22Rv1 (cell line): Measurements from ENCODE around the gene CABCOCO1.

Experiments used
- ZFX ChIP-seq: fragments of 450-650 bp; IDR thresholded peaks from 2 replicates; pipeline ENCODE4 v1.6.1; 2017; ENCODE audit warnings: antibody characterized with exemption, borderline replicate concordance
- TF ChIP-seq, protein P1 (sequence below): fragments of 450-650 bp; IDR thresholded peaks from 2 replicates; pipeline ENCODE4 v1.5.1; 2017; ENCODE audit warnings: mild to moderate bottlenecking

DNA sequence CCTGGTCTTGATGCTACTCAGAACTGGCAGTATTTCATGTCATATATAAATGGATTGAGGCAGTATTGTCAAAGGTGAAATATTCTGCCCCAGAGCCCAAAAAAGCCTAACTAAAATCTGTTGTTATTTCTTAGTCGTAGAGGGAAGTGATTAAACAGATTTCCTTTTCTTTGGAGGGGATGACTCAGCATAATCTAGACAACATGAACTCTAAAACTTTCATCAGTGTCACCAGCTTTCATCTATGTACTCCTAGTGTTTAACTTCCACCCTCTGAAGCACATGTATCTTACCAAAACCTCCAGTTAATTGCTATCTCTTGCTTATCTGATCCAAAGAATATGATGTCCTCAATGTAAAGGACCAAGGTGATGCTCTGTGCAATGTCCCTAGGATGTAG, 141.7 kb downstream of the CABCOCO1 start:
- TF ChIP-seq, protein P1, sequence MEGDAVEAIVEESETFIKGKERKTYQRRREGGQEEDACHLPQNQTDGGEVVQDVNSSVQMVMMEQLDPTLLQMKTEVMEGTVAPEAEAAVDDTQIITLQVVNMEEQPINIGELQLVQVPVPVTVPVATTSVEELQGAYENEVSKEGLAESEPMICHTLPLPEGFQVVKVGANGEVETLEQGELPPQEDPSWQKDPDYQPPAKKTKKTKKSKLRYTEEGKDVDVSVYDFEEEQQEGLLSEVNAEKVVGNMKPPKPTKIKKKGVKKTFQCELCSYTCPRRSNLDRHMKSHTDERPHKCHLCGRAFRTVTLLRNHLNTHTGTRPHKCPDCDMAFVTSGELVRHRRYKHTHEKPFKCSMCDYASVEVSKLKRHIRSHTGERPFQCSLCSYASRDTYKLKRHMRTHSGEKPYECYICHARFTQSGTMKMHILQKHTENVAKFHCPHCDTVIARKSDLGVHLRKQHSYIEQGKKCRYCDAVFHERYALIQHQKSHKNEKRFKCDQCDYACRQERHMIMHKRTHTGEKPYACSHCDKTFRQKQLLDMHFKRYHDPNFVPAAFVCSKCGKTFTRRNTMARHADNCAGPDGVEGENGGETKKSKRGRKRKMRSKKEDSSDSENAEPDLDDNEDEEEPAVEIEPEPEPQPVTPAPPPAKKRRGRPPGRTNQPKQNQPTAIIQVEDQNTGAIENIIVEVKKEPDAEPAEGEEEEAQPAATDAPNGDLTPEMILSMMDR = no peak
- TF ChIP-seq ZFX = no peak
